Activated naive CD4-positive, alpha-beta T cell (primary cell): Measurements from ENCODE around the gene DUSP2.
"Not testable (repeated sequence)": the region's sequence is repeated elsewhere in the genome, so short reads cannot be mapped to it uniquely, and the experiment has no call there.

Experiments
- DNase-seq, 4 experiments: peaks; one replicate each; lab custom pipeline; 2025; lab: John Stamatoyannopoulos, UW

DUSP2 gene

DNA sequence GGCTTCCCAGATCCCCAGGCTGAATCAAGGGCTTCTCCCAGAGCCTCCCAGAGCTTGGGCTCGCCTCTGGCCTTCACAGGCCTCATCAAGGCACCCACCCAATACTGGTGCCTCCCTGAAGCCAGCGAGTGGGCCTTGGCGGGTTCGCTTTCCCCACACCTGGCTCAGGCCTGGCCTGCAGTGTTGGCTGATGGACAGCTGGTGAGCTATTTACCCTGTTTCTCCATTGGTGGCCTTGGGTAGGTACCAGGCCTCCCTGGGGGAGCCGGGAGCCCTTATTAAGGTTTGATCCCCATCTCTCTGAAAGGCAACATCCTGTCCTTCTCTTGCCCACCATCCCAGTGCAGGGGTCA is 18.2 kb upstream of the DUSP2 start:
- DNase-seq = no peak

DNA sequence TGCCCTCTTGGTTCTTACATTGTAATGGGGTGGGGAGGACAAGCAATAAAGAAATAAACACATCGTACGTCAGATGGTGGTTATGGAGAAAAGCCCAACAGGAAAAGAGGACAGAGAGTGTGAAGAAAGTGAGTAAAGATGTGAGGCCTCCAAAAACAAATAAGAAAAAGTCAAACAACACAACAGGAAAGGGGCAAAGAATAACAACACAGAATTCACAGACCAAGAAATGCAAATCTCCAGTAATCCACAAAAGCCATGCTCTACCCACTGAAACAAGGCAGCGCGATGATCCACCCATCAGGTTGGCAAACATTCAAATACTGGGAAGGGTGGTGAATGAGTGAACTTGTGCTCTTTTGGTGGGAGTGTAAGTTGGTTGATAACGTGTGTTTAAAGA is 16.7 kb upstream of the DUSP2 start:
- no peak for DNase-seq

DNA sequence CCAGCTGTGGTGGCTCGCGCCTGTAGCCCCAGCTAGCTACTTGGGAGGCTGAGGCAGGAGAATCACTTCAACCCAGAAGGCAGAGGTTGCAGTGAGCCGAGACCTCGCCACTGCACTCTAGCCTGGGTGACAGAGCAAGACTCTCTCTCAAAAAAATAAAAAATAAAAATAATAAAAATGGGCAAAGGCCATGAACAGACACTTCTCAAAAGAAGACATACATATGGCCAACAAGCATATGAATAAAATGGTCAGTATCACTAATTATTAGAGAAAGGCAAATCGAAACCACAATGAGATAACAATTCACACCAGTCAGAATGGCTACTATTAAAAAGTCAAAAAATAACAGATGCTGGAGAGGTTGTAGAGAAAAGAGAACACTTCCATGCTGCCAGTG is 15.1 kb upstream of the DUSP2 start:
- DNase-seq = not testable (repeated sequence)

DNA sequence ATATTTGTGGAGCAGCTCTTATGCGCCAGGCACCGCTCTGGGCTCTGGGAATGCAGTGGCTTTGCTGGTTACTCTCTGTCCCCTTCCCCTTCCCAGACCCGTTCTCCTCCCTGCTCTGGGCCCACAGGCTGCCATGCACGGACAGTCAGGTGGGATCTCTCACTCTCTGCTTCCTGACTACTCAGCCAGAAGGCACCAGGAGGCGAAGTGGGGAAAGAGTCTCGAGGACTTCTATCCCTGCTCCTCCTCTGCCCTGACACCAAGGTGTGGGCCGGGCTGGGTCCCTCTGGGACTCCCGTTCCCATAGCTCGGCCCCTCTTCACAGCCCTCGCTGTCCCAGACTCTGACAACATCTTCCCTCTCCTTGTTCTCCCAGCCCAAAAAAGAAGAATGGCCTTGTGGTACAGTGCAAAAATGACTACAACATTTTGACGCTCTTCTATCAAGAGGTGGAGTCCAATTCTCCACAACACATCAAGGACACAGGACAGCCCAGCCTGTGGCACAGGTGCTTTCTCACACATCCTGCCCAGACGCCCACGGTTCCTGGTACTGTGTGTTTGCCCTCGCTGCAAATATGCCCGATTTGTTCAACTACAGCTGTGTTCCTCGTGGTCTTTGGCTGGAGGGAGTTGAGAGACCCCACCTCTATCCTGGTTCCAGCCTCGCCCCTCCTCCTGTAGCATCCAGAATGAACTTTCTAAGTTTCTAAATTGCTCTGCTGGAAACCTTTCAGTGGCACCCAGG is 14.0 kb upstream of the DUSP2 start:
- DNase-seq = peak in 1 of 4 experiments; percentile 25

DNA sequence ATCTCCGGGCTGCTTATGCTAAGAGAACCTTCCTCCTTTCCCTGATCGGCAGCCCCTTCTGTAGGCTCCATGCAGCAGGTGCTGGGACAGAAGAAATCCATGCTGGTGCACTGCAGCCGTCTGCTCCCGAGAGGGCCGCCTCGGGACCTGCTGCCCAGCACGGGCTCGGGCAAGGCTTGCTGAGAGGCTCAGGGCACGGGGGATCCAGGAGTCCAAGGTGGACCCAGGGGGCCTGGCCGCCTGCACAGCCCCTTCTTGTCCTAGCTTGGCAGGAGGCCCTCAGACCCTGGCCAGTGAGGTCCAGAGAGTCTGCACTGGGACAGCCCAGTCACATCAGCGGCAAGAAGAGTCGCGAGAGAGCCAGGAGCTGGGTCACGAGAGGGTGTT is 13.3 kb upstream of the DUSP2 start:
- no peak for DNase-seq

DNA sequence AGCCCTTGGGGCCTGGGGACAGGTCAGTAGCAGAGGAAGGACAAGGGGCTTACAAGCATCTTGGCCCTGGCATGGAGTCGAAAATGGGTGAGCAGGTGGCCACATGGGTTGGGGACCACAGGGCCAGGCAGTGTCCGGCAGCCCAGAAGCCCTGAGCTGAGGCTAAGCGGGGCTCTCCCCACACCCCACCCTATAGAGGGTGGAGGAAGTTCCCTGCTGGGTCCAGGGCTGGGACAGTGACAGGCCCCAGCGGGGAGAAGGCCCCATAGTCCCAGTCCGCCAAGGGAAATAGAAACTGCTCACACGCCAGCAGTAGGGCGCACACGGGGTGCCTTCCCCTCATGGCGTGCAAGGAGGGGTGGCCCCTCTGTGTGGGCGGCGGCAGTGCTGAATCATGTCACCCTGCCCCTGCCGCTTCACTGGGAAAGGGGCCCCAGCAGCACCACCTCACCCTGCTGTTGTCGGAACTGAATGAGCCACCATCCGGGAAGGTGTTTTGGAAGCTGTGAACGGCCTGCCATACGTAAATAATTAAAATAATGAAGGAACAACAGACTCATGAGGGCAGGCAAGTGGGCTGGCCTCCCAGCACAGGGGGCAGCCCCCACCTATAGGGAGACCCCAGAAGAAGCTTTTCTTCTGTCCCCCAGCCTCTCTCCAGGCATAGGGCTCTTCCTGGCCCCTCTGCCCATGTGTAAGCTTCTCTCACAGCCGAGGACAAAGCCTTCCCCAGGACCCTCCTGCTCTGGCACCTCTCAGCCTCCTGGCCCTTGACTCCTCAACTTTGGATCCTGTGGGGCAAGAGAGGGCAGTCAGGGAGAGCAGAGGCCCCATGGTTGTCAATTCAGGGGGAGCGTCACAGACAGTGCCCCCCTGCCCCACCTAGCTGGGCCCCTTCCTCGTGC is 12.7 kb upstream of the DUSP2 start:
- peak; percentile 40 to 83 (median 68) for DNase-seq

DNA sequence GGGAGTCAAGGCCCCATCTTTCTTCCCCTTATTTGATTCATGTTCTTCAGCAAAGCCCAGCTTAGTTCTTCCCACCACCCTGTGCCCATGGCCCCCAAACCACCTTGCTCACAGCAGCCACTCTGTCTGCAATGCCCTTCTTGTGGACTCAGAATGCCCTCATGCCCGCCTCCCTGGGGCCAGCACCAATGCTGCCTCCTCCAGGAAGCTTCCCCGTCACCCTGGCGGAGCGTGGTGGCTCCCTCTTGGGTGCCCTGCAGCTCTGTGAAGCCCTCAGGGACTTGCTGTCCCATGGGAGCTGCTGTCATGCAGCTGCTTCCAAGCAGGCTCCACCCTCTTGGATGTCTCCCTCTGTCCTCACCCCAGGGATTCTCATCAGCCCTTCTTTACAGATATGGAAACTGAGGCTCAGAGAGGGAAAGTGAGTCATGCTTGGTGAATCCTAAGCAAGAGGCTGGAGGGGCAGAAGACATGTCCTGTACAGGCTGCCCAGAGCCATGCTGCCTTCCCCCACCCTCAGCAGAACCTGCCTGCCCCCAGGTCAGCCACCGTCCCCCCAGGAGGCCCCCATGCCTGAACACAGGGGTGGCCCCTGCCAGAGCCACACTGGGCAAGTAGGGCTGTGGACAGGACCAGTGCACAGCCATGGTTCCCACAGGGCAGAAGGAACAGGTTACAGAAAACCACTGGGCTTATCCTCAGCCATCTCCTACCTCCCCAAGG is 11.8 kb upstream of the DUSP2 start:
- DNase-seq = no peak

DNA sequence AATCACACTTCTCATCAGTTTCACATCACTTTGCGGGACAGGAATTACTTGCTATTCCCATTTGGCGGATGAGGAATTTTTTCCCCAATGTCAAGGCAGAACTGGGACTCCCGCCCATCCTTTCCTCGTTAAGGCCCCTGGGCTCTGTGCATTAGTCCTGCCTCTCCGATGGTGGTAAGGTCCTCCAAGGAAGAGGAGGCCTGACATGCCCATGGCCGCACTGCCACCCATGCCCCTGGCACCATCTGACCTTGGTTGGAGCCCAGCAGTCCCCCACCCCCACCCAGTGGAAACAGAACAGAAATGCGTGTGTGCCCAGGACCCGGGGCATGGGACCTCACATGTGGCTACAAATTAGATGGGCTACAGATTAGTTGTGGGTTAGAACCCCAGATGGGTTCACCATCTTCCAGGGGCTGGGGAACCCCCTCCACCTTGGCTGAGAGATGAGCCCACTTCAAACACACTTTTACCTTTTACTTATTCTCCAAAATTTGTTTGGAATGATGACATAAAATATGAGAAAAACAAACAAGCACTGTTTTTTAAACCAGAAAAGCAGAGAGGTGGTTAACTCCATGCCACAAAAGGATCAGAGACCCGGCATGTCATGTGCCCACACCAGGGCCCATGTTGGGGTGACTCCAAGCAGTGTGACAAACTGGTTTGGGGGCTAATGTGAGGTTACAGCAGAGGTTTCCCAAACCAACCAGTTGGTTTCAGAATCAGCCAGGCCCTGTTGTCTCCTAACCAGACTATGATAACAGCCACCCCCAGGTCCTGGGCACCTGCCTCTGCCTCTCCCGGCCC is 11.0 kb upstream of the DUSP2 start:
- no peak for DNase-seq

DNA sequence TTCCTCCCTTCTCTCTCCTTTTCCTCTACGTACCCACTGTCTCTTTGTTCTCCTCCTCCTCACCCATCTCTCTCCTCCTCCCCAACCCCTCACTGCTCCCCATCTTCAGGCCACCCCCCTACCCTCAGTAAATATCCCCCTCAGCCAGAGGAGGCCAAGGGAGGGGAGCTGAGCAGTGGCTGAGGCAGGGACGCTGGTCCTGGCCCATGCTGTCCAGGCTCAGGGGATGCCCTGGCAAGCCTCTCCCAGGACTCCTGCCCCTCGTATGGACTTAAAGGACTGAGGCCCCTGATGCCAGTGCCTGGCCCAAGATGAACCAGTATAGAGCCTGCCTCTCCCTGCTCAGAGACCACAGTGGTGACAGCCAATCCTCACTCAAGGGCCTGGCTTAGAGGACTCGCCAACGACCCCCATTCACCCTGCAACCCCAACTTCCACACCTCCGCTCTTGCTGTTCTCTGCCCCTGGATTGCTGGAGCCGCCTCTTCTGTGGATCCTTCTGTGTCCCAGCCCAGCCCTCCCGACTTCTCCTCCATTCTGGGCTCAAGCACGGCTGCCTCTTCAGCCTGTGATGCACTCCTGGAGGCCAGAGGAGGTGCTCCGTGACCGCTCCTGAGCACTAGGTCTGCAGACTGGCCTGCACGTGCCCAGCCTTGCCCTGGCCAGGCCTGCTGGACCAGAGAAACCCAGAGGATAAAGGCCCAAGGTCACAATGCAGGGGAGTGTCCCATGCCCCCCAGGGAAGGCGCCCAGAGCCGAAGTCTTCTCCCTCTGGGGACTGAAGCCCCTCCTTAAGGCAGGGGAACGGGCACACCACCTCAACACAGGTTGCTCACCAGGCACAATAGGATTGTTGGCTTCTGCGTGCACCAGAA is 9.5 kb upstream of the DUSP2 start:
- no peak for DNase-seq

DNA sequence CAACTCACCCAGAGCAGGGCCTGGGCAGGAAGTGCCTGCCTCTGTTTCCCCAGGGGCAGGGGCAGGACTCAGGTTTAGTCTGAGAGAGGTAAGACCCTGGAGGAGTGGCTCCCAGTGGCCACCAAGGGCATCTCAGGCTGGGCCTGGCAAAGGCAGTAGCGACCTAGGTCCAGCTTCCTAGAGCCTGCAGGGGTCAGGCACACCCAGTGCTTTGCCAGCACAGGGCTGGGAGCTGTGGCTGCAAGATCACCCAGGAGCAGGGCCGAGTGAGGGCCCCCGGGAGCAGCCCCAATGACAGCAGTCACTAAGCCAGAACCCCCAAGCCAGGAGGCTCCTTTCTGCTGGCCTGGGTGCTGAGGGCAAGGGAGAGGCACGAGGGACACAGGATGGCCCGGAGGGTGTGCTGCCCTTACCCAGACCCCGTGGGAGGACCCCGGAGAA is 8.8 kb upstream of the DUSP2 start:
- no peak for DNase-seq

DNA sequence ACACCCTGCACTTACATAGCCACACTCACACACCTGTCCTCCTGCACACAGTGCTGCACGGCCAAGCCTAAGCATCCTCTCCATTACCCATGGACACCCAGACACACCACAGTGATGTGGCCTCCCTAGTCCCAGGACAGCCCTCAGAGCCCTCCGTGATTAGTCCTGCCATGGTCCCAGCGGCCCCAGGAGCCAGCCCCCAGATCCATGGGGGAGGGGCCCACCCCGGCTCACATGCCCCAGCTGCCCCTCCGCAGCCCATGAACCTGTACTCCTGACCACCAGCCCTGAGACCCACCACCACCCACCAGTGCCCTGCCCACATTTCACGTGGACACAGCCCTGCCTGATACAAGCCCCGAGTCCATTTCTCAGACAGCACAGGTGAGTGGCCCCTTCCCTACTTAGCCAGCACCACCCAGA is 8.1 kb upstream of the DUSP2 start:
- DNase-seq = no peak

DNA sequence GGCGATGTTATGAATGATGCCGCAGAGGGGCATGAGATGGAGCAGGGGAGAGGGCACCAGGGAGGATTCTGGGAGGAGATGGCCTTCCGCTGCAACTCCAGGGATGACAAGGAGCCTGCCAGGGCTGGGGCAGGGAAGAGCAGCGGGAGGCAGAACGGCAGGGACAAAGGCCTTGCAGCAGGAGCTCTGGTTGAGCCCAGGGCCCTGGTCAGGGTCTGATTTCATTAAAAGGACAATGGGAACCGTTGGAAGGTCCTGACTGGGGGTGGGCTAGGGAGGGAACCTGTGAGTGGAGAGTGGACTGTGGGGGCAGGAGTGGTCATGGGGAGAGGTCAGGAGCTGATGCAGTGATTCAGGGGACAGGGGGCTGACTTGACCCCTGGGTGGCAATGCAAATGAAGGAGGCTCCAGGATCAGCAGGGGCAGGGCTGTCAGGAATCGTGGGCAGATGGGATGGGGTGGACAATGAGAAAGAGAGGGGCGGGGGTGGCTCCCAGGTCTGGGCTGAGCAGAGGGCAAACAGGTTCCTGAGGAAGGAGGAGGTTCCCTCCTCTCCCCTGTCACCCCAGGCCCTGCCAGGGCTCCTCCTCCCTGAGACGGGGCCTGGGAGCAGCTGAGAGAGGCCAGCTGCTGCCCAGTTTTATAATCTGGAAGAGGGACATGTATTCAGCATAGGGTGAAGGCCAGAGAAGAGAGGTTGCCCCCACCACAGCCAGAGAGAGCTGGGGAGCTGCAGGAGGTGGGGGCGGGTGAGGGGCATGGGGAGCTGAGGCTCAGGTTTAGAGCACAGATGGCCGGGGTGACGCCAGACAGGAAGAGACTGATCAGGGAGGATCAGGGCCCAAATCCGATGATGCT is 7.3 kb upstream of the DUSP2 start:
- DNase-seq = no peak

DNA sequence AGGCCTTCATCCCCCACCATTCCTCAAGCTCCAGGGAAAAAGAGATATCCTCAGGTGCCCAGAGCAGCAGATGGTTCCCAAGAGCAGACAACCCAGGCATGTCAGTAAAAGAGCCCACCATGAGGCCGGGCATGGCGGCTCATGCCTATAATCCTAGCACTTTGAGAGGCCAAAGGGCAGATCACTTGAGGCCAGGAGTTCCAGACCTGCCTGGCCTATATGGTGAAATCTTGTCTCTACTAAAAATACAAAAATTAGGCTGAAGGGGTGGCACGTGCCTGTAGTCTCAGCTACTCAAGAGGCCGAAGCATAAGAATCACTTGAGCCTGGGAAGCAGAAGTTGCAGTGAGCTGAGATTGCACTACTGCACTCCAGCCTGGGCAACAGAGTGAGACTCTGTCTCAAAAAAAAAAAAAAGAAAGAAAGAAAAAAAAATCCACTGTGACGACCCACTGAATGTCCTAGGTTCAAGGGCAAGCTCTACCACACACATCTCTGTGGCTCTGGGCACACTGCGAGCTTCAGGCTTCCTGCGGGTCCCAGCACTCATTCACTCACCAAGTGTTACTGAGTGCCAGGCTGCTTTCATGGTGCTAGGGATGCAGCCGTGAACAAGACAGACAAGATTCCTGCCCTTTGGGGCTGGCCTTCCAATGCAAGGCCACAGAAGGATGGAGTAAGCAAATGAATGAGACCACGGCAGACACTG is 6.5 kb upstream of the DUSP2 start:
- DNase-seq = no peak

DNA sequence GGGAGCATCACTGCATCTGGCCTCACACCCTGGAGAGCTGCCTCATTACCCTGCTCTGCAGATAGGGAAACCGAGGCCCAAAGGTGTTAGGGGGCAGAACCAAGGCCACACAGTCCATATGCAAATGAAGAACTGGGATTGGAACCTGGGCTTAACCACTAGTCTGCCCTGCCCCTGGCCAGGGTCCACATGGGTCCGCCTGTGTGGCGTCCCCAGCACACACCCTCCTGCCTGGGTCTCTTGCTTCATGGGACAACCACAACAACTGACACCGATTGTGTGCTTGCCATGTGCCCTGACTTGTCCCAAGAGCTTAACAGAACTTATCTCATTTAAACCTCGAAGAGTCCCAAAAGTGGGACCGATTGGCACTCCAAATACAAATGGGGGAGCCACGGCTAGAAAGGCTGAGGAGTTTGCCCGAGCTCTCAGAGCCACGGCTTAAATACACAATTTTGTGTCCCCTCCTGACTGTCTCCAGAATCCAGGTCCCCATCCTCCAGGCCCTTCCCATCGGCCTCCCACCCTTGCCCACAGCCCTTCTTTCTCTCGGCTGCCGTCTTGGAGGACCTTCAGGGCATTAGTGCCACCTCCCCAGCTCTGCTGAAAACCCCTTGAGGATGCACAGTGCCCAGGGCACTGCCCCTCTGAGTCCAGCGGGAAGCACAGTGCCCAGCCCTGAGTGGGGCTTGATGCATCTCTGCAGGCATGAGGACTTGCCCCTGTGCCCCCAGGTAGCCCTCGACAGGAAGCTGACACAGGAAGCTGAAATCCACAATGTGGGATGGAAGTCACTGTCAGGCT is 5.8 kb upstream of the DUSP2 start:
- DNase-seq = no peak

DNA sequence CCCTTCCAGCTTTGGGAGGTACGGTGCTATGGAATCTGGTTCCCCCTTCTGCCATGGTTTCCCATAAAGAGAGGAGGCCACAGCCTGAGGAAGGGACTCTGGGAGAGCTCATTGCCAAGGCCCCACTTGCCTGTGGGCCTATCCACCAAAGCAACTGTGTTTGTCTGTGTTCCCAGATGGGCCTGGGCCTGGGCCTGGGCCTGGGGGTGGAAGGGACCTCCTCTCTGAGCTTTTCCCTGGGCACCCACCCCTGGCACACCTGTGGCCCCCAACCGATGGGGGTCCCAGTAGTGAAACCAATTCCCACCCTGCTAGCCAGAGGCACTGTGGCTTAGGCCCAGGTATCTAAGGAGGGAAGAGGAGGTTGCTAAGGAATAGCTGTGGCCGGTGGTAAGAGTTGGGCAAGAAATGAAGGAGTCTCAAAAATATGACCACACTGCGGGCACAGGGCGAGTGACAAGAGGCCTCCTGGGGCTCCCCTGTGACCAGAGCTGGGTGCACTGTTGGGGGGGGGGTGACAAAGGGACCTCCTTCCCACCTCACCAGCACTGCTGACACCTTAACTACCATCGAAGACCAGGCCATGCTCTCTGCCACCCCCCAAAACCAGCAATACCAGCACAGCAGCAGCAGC is 4.9 kb upstream of the DUSP2 start:
- no peak for DNase-seq

DNA sequence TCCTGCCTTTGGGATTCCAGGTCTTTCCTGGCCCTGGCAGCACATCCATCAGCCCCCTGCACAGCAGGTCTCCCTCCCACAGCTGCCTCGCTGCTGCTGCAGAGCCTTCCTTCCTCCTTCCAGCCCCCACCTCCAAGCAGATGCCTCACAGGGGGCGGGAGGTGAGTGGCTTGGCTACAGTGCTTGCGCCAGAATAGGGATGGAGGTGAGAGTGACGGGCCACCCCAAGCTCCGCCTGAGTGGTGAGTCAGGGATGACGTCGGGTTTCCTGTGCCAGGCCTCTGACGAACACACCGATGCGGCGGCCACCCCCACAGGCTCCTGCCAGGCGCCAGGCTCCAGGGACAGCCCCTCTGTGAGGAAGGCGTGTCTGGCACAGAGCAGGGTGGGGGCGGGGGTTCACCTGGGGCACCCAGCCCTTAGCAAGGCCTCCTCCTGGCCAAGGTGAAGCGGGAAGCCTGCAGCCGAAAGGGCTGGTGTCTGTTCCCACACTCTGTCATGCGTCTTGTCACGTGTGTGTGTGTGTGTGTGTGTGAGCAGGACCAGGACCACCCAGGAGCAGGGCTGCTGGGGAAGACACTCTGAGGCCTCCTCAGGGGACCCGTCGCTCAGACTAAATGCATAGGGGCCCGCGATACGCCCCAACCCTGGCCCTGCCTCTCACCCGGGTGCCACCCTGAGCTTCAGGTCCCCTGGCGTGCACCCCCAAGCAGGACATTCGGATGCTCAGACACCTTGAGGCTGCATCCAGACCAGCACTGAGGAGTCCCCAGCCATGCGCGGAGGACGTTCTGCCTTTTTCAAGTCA is 3.4 kb upstream of the DUSP2 start:
- peak; percentile 81 to 91 (median 86) for DNase-seq

DNA sequence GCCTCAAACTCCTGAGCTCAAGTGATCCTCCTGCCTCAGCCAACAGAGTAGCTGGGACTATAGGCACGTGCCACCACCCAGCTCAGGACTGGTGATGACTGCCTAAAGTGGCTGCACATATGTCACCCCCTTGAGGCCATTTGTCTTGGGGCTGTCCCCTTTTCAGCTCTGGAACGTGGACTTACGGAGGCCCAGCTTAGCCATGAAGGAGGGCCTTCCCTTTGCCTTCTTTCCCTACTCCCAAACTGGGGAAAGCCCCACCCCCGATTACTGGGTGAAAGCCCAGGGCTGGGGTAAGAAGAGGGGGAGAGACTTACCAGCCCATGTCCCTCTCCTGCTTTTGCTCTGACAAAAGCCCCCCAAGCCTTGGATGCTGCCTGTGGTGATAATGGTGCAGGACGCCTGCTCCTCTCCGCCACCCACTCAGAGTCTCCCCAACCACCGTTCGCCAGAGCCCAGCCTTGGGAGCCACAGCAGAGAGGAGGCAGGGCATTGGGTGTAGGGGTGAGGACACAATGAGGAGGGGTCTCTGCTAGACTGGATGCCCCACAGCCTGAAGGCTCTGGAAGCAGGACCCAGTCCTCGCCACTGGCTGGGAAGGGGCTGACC is 2.5 kb upstream of the DUSP2 start:
- DNase-seq = no peak
